GM19035 (cell line): ENCODE measurements around the gene DYNLT2B.
"Not testable (repeated sequence)": the region's sequence is repeated elsewhere in the genome, so short reads cannot be mapped to it uniquely, and the experiment has no call there.

Source experiments
- ATAC-seq: cut with Tn5 transposase; IDR thresholded peaks from one replicate; pipeline ENCODE4 v1.9.1; 2021; ENCODE audit not compliant: unreplicated experiment

Gene DYNLT2B

GRCh38 chr3:196274585-196274984 is 43.5 kb downstream of the DYNLT2B start:
- peak; percentile 90 for ATAC-seq

- no peak for ATAC-seq
Observed at GRCh38 chr3:196273655-196274054, 44.4 kb downstream of the DYNLT2B start.

- ATAC-seq, result no peak
Observed at GRCh38 chr3:196272826-196273225, 45.2 kb downstream of the DYNLT2B start.

- ATAC-seq, result no peak
Observed at GRCh38 chr3:196270499-196270898, 47.5 kb downstream of the DYNLT2B start.

- no peak for ATAC-seq
Observed at GRCh38 chr3:196268284-196269163, 49.5 kb downstream of the DYNLT2B start.

- no peak for ATAC-seq
Observed at GRCh38 chr3:196263819-196264218, 54.2 kb downstream of the DYNLT2B start.

GRCh38 chr3:196260784-196261183 is 57.3 kb downstream of the DYNLT2B start:
- no peak for ATAC-seq

- ATAC-seq, result no peak
Observed at GRCh38 chr3:196255776-196256175, 62.3 kb downstream of the DYNLT2B start.

GRCh38 chr3:196254376-196255283 is 63.4 kb downstream of the DYNLT2B start:
- ATAC-seq, result no peak

- no peak for ATAC-seq
Observed at GRCh38 chr3:196251918-196252317, 66.1 kb downstream of the DYNLT2B start.

- ATAC-seq, result no peak
Observed at GRCh38 chr3:196246612-196247308, 71.3 kb downstream of the DYNLT2B start.

- ATAC-seq, result not testable (repeated sequence)
Observed at GRCh38 chr3:196244166-196244565, 73.9 kb downstream of the DYNLT2B start.

- no peak for ATAC-seq
Observed at GRCh38 chr3:196241704-196242103, 76.3 kb downstream of the DYNLT2B start.
